Activated T-cell treated with anti-CD3 and anti-CD28 coated beads for 24 hours (primary cell): Measurements from ENCODE around the gene PCNX3.
"Not testable (repeated sequence)": the region's sequence is repeated elsewhere in the genome, so short reads cannot be mapped to it uniquely, and the experiment has no call there.

Experiments used
- DNase-seq: peaks from one replicate; pipeline ENCODE4 v3.0.0-alpha.2; 2020; ENCODE audit warnings: low read depth

PCNX3 gene

GRCh38 chr11:65655570-65656332 lies 40.2 kb downstream of the PCNX3 start:
- DNase-seq: no peak

GRCh38 chr11:65657426-65657825 lies 41.9 kb downstream of the PCNX3 start:
- no peak for DNase-seq

GRCh38 chr11:65658174-65659021 lies 42.8 kb downstream of the PCNX3 start:
- no peak for DNase-seq

- no peak for DNase-seq
These were observed 44.5 kb downstream of the PCNX3 start for GRCh38 chr11:65660038-65660437.

GRCh38 chr11:65660908-65661307 lies 45.3 kb downstream of the PCNX3 start:
- DNase-seq: not testable (repeated sequence)

GRCh38 chr11:65661599-65662246 lies 46.1 kb downstream of the PCNX3 start:
- DNase-seq: no peak

- DNase-seq: no peak
These were observed 46.7 kb downstream of the PCNX3 start for GRCh38 chr11:65662247-65662798.

GRCh38 chr11:65662799-65663638 lies 47.4 kb downstream of the PCNX3 start, which contains the start of gene RELA:
Gene RELA, minus strand, starts transcription at chr11:65662916. Its CDS starts 84 bp downstream, at chr11:65662832.
- DNase-seq: peak; percentile 87

- DNase-seq: peak; percentile 32
These were observed 48.1 kb downstream of the PCNX3 start for GRCh38 chr11:65663639-65664200.

GRCh38 chr11:65672180-65672860 lies 56.7 kb downstream of the PCNX3 start:
- DNase-seq: no peak

- DNase-seq: no peak
These were observed 57.4 kb downstream of the PCNX3 start for GRCh38 chr11:65672982-65673381.

GRCh38 chr11:65680192-65680743 lies 64.7 kb downstream of the PCNX3 start:
- DNase-seq: no peak

- not testable (repeated sequence) for DNase-seq
These were observed 67.9 kb downstream of the PCNX3 start for GRCh38 chr11:65683480-65683879.

- no peak for DNase-seq
These were observed 70.4 kb downstream of the PCNX3 start for GRCh38 chr11:65685981-65686380.
